OCI-LY3 (cell line): ENCODE data around the gene EXTL1.

Experiments
- EZH2phosphoT487 ChIP-seq: fragments of 200-600 bp; shearing (Covaris generic); IDR thresholded peaks from 2 replicates; pipeline ENCODE4 v1.6.1; 2018; ENCODE audit warnings: antibody characterized with exemption, mixed run types, low read depth
- TF ChIP-seq, protein P1 (sequence below): fragments of 200-600, 300-600 bp; sonication (generic); IDR thresholded peaks from 2 replicates; pipeline ENCODE4 v1.5.1; 2014; ENCODE audit warnings: antibody characterized with exemption, low read length, low read depth

DNA sequence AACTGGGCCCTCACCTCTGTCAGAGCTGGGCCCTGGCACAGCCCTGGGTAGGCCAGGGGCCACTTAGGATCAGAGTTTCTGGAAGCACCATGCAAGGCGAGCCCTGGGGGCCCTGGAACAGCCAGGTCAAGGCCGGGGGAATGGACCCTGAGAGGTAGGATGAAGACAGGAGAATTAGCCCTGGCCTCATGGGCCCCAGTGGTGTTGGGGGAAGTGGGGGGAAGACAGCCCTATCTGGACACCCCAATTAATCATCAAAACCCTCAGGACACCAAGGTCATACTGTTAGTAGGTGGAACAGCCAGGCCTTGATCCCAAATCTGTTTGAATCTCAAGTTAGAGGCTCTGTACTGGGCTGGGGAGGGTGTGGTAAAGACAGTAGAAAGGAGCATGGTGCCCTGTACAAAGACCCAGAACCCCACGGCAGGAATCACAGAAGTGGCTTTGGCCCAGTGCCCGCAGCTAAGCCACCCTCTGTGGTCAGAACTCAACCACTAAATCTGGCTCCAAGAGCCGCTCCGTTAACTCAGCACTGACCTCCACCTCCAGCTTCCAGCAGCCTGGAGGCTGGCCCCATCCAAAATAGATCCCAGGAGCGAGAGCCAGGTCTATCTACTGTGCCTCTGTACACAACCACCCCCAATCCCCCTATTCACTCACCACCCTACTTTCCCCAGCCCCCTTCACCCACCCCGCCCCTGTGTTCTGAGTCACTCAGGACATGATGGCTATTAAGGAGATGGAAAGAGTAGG is 59.9 kb downstream of the EXTL1 start:
- TF ChIP-seq, protein P1, sequence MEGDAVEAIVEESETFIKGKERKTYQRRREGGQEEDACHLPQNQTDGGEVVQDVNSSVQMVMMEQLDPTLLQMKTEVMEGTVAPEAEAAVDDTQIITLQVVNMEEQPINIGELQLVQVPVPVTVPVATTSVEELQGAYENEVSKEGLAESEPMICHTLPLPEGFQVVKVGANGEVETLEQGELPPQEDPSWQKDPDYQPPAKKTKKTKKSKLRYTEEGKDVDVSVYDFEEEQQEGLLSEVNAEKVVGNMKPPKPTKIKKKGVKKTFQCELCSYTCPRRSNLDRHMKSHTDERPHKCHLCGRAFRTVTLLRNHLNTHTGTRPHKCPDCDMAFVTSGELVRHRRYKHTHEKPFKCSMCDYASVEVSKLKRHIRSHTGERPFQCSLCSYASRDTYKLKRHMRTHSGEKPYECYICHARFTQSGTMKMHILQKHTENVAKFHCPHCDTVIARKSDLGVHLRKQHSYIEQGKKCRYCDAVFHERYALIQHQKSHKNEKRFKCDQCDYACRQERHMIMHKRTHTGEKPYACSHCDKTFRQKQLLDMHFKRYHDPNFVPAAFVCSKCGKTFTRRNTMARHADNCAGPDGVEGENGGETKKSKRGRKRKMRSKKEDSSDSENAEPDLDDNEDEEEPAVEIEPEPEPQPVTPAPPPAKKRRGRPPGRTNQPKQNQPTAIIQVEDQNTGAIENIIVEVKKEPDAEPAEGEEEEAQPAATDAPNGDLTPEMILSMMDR = no peak
- no peak for TF ChIP-seq EZH2phosphoT487
